Loucy (cell line): ENCODE measurements around the gene ZNF576.
"Not testable (repeated sequence)": the region's sequence is repeated elsewhere in the genome, so short reads cannot be mapped to it uniquely, and the experiment has no call there.

Experiments used
- EZH2phosphoT487 ChIP-seq: fragments of 200-600 bp; IDR thresholded peaks from 2 replicates; pipeline ENCODE4 v1.6.1; 2018; ENCODE audit warnings: antibody characterized with exemption, mild to moderate bottlenecking, moderate library complexity, borderline replicate concordance
- TF ChIP-seq, protein P1 (sequence below): fragments of 200-600 bp; sonication (generic); conservative IDR thresholded peaks from 2 replicates; pipeline ENCODE4 v1.5.1; 2014; ENCODE audit warnings: mild to moderate bottlenecking, antibody characterized with exemption, low read length

DNA sequence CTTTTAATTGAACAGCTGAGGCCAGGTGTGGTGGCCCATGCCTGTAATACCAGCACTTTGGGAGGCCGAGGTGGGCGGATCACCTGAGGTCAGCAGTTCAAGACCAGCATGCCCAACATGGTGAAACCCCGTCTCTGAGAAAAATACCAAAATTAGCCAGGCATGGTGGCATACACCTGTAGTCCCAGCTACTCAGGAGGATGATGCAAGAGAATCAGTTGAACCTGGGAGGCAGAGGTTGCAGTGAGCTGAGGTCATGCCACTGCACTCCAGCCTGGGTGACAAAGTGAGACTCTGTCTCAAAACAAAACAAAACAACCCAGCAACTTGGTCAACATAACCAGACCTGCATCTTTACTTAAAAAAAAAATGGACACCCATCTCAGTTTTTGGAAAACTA is 9.4 kb upstream of the ZNF576 start:
- TF ChIP-seq, protein P1, sequence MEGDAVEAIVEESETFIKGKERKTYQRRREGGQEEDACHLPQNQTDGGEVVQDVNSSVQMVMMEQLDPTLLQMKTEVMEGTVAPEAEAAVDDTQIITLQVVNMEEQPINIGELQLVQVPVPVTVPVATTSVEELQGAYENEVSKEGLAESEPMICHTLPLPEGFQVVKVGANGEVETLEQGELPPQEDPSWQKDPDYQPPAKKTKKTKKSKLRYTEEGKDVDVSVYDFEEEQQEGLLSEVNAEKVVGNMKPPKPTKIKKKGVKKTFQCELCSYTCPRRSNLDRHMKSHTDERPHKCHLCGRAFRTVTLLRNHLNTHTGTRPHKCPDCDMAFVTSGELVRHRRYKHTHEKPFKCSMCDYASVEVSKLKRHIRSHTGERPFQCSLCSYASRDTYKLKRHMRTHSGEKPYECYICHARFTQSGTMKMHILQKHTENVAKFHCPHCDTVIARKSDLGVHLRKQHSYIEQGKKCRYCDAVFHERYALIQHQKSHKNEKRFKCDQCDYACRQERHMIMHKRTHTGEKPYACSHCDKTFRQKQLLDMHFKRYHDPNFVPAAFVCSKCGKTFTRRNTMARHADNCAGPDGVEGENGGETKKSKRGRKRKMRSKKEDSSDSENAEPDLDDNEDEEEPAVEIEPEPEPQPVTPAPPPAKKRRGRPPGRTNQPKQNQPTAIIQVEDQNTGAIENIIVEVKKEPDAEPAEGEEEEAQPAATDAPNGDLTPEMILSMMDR = not testable (repeated sequence)
- not testable (repeated sequence) for TF ChIP-seq EZH2phosphoT487
